ENCODE results near the gene ATP1A3. TPM values are rescaled to one million over a fixed set of nuclear protein-coding genes. Genes with fewer than 3 reads are reported as not detected.

Gene ATP1A3
- total and polyA plus RNA-seq, 2 of the 13 experiments (the other 11 are each of a cell fraction or from before 2014, with no cell fraction given), result 0.01 to 0.04 TPM

DNA sequence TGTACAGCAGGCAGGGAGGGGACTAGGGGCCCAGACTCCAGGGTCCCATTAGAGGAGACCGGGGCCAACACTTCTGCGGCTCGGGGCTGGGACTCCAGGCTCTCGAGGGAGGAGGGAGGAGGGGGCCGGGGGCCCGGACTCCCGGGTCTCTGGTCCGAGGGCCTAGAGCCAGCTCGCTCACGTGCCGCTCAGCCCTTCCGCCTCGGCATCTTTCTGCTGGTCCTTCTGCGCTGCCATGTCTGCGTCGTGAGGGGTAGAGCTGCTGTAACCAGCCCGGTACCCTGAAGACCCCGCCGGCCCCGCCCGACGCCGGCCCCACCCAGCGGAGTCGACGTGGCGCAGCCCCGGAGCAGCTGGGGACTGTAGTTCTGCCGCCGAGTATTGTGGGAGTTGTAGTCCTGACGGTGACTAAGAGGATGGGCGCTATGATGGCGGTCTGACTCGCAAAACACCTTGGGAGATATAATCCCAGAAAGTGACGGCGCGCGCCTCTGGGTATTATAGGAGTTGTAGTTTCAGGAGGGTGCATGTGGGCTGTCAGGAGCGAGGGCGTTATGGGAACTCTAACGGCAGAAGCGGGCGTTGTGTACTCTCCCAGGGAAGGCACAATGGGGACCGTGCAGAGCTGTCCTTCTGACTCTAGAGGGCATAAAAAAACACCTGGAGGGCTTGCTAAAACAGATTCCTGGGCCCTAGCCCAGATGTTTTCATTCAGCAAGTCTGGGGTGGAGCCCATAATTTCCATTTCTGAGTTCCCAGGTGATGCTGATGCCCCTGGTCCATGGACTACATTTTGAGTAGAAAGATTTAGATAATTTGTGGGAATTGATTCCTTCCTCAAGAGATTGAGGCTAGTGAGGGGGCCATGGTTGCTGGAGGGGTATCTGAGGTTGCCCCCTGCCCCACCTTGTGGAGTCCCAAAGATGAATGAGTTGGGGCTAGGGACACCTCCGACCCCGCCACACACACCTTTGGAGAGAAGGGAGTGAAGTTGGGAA, 34.7 kb downstream of the ATP1A3 start, which contains the start of gene RABAC1 (continued):
- TF ChIP-seq MTF2 (CRISPR knock-in tag; IDR thresholded peaks at IDR 0.05; ENCODE audit: borderline replicate concordance) (no peak), ZNF605 (CRISPR knock-in tag; IDR thresholded peaks at IDR 0.05) (no peak), GTF2F1 (IDR thresholded peaks at IDR 0.05; ENCODE audit: low read length) (no peak), MAFG (CRISPR knock-in tag; IDR thresholded peaks at IDR 0.05) (no peak), ZNF430 (CRISPR knock-in tag; IDR thresholded peaks at IDR 0.05) (no peak), IKZF4 (CRISPR knock-in tag; IDR thresholded peaks at IDR 0.05; ENCODE audit: borderline replicate concordance, low read depth, not compliant biosample characterization) (no peak), RARA (CRISPR knock-in tag; IDR thresholded peaks at IDR 0.05) (no peak), CBX1 (IDR thresholded peaks at IDR 0.05; ENCODE audit: low read depth) (peak; percentile 37), NFKB2 (CRISPR knock-in tag; IDR thresholded peaks at IDR 0.05; ENCODE audit: borderline replicate concordance) (no peak), ZSCAN21 (CRISPR knock-in tag; IDR thresholded peaks at IDR 0.05; ENCODE audit: borderline replicate concordance) (no peak), ZSCAN30 (CRISPR knock-in tag; IDR thresholded peaks at IDR 0.05) (no peak), PRMT3 (CRISPR knock-in tag; IDR thresholded peaks at IDR 0.05; ENCODE audit: borderline replicate concordance, low read depth) (no peak), ZNF383 (CRISPR knock-in tag; IDR thresholded peaks at IDR 0.05; ENCODE audit: borderline replicate concordance) (no peak), ZNF136 (CRISPR knock-in tag; IDR thresholded peaks at IDR 0.05; ENCODE audit: low read depth) (no peak), BRD4 (CRISPR knock-in tag; IDR thresholded peaks at IDR 0.05) (no peak)
- TF ChIP-seq, protein P1, sequence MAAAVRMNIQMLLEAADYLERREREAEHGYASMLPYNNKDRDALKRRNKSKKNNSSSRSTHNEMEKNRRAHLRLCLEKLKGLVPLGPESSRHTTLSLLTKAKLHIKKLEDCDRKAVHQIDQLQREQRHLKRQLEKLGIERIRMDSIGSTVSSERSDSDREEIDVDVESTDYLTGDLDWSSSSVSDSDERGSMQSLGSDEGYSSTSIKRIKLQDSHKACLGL (CRISPR knock-in tag; IDR thresholded peaks at IDR 0.05), result no peak
- TF ChIP-seq, protein P2, sequence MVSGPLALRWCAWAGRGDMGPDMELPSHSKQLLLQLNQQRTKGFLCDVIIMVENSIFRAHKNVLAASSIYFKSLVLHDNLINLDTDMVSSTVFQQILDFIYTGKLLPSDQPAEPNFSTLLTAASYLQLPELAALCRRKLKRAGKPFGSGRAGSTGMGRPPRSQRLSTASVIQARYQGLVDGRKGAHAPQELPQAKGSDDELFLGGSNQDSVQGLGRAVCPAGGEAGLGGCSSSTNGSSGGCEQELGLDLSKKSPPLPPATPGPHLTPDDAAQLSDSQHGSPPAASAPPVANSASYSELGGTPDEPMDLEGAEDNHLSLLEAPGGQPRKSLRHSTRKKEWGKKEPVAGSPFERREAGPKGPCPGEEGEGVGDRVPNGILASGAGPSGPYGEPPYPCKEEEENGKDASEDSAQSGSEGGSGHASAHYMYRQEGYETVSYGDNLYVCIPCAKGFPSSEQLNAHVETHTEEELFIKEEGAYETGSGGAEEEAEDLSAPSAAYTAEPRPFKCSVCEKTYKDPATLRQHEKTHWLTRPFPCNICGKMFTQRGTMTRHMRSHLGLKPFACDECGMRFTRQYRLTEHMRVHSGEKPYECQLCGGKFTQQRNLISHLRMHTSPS (CRISPR knock-in tag; IDR thresholded peaks at IDR 0.05; ENCODE audit: low read depth), result no peak
- TF ChIP-seq, protein P3, sequence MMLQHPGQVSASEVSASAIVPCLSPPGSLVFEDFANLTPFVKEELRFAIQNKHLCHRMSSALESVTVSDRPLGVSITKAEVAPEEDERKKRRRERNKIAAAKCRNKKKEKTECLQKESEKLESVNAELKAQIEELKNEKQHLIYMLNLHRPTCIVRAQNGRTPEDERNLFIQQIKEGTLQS (CRISPR knock-in tag; IDR thresholded peaks at IDR 0.05), result no peak
- TF ChIP-seq, protein P4, sequence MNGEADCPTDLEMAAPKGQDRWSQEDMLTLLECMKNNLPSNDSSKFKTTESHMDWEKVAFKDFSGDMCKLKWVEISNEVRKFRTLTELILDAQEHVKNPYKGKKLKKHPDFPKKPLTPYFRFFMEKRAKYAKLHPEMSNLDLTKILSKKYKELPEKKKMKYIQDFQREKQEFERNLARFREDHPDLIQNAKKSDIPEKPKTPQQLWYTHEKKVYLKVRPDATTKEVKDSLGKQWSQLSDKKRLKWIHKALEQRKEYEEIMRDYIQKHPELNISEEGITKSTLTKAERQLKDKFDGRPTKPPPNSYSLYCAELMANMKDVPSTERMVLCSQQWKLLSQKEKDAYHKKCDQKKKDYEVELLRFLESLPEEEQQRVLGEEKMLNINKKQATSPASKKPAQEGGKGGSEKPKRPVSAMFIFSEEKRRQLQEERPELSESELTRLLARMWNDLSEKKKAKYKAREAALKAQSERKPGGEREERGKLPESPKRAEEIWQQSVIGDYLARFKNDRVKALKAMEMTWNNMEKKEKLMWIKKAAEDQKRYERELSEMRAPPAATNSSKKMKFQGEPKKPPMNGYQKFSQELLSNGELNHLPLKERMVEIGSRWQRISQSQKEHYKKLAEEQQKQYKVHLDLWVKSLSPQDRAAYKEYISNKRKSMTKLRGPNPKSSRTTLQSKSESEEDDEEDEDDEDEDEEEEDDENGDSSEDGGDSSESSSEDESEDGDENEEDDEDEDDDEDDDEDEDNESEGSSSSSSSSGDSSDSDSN (CRISPR knock-in tag; IDR thresholded peaks at IDR 0.05), result no peak
- TF ChIP-seq, protein P5, sequence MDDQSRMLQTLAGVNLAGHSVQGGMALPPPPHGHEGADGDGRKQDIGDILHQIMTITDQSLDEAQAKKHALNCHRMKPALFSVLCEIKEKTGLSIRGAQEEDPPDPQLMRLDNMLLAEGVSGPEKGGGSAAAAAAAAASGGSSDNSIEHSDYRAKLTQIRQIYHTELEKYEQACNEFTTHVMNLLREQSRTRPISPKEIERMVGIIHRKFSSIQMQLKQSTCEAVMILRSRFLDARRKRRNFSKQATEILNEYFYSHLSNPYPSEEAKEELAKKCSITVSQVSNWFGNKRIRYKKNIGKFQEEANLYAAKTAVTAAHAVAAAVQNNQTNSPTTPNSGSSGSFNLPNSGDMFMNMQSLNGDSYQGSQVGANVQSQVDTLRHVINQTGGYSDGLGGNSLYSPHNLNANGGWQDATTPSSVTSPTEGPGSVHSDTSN (CRISPR knock-in tag; IDR thresholded peaks at IDR 0.05; ENCODE audit: borderline replicate concordance), result no peak
- TF ChIP-seq, protein P6, sequence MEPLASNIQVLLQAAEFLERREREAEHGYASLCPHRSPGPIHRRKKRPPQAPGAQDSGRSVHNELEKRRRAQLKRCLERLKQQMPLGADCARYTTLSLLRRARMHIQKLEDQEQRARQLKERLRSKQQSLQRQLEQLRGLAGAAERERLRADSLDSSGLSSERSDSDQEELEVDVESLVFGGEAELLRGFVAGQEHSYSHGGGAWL (CRISPR knock-in tag; IDR thresholded peaks at IDR 0.05), result no peak
- TF ChIP-seq, protein P7, sequence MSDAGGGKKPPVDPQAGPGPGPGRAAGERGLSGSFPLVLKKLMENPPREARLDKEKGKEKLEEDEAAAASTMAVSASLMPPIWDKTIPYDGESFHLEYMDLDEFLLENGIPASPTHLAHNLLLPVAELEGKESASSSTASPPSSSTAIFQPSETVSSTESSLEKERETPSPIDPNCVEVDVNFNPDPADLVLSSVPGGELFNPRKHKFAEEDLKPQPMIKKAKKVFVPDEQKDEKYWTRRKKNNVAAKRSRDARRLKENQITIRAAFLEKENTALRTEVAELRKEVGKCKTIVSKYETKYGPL (CRISPR knock-in tag; IDR thresholded peaks at IDR 0.05), result no peak

Data from HepG2 (cell line).